Hematopoietic multipotent progenitor cell (in vitro differentiated cells): Measurements from ENCODE around the gene TNS4. TPM values are rescaled to one million over a fixed set of nuclear protein-coding genes. Genes with fewer than 3 reads are reported as not detected.

Experiments used
- DNase-seq, 3 donors: peaks; one replicate each; pipeline ENCODE4 v3.0.0-alpha.2; 2011 to 2015; ENCODE audit warnings: low read depth in 2 of 3, low spot score in 2 of 3
- total RNA-seq: library from RNA; depleted of rRNA; stranded (reverse); fragments of >200 nt; gene quantifications from one replicate; pipeline ENCODE4 v1.2.3, GENCODE V29; 2012

The TNS4 gene
- total RNA-seq, 1 donor: under 0.01 TPM

- no peak for DNase-seq
Measured at GRCh38 chr17:40458851-40459482, 42.5 kb downstream of the TNS4 start.

DNA sequence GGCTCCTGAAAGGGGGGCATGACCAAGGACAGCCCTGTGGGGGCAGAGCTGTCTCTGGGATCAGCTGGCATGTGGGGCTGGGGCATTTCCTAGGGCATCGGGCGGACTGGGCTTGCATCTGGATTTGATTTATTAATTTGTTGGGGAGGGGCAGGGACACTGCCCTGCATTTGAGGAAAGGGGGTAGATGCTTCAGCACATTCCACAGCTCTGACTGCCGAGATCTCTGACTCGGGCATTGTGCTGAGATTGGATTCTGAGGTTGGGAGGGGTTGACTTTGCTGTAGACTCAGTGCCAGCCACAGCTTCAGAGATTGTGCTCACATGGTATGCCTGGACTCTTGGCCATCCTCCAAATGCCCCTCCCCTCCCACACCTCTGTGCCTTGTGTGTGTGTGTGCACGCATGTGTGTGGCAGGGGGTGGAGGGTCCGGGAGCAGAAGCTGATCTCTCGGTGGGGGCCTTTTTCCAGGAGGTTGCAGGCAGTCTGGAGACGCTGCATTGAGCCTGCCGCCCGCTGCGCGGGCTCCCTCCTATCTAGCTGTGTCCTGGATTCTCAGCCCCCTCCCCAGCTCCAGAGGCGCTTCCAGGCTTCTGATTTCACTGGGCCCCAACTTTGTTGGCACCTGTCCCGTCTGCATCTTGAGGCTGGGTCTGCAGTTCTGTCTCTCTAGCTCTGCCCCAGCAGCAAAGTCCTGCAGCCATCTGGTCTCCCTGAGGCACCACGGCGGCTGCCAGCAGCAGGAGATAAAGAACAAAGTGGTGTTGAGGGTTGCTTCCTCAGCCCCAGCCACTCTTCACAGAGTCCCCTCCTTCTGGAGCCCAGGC, 43.2 kb downstream of the TNS4 start:
- DNase-seq: no peak

DNA sequence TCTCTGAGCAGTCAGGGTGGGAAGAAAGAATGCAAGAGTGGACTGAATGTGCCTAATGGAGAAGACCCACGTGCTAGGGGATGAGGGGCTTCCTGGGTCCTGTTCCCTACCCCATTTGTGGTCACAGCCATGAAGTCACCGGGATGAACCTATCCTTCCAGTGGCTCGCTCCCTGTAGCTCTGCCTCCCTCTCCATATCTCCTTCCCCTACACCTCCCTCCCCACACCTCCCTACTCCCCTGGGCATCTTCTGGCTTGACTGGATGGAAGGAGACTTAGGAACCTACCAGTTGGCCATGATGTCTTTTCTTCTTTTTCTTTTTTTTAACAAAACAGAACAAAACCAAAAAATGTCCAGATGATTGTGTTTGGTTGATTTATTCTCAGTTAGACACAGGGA, 44.1 kb downstream of the TNS4 start:
- DNase-seq: no peak

DNA sequence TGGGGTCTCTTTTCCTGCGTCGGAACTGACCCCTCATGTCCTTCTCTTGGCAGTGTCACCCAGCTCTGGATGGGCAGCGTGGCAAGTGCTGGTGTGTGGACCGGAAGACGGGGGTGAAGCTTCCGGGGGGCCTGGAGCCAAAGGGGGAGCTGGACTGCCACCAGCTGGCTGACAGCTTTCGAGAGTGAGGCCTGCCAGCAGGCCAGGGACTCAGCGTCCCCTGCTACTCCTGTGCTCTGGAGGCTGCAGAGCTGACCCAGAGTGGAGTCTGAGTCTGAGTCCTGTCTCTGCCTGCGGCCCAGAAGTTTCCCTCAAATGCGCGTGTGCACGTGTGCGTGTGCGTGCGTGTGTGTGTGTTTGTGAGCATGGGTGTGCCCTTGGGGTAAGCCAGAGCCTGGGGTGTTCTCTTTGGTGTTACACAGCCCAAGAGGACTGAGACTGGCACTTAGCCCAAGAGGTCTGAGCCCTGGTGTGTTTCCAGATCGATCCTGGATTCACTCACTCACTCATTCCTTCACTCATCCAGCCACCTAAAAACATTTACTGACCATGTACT, 44.9 kb downstream of the TNS4 start:
- no peak for DNase-seq

DNA sequence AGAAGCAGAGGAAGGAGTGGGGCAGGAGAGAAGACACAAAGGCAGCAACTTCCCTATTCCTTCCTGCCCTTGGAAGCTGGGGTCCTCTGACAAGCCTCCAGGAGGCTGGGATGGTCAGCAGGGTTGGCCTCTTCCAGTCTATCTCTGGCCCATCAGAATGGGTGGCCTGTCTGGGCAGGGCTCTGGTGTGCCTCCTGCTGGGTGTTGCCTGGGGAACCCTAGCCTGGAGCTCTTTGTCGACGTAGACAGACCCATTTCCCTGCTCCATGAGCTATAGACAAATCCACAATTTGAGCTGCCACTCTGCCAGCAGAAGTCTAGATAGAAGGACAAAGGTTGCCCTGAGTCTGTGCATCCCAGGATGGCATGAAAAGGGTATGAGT, 46.8 kb downstream of the TNS4 start:
- DNase-seq: no peak

- DNase-seq: no peak
Measured at GRCh38 chr17:40453881-40454612, 47.4 kb downstream of the TNS4 start.

DNA sequence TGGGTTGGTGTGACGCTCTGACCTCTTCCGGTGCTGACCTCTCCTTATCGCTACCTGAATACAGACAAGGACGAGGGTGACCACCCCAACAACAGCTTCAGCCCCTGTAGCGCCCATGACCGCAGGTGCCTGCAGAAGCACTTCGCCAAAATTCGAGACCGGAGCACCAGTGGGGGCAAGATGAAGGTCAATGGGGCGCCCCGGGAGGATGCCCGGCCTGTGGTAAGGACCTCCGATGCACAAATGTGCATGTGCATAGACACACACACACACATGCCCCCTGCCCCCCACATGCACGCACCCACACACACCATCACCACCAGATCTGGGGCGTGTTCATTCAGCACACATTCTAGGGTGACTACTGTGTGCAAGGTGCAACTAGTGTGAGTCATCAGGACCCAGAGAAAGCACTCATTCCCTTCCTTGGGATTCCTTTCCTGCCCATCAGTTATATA, 48.5 kb downstream of the TNS4 start:
- no peak for DNase-seq

DNA sequence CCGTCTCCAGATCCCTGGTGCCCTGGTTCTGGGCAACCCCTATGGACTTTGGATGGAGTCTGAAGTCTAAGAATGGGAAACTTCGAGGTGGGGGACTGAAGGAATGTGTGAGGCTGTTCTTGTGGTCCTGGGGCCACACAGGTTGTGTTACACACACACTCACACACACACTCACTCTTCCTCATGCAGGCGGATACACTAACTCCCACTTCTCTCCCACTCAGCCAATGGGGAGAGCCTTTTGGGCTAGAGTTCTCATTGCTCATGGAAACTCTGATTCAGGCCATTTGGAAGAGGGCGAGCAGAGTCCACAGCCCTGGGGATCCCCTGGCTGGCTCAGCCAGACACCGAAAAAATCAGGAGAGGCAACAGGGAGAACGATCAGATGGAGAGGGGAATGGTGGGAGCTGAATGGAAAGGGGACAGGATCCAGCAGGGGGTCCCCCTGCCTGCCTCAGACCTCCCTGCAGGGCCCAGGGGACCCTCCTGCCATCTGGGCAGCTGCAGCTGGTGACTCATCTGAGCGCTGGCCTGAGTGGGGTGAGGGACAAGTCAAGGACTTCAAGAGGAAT, 49.1 kb downstream of the TNS4 start:
- no peak for DNase-seq

- DNase-seq: no peak
Measured at GRCh38 chr17:40451420-40451819, 50.0 kb downstream of the TNS4 start.

GRCh38 chr17:40450175-40450574, 51.2 kb downstream of the TNS4 start:
- DNase-seq: peak in 1 of 3 donors; percentile 52

GRCh38 chr17:40448639-40449261, 52.7 kb downstream of the TNS4 start:
- DNase-seq: no peak

GRCh38 chr17:40448213-40448638, 53.2 kb downstream of the TNS4 start:
- DNase-seq: peak in 1 of 3 donors; percentile 37

GRCh38 chr17:40447806-40448205, 53.6 kb downstream of the TNS4 start:
- peak in 1 of 3 donors; percentile 31 for DNase-seq

DNA sequence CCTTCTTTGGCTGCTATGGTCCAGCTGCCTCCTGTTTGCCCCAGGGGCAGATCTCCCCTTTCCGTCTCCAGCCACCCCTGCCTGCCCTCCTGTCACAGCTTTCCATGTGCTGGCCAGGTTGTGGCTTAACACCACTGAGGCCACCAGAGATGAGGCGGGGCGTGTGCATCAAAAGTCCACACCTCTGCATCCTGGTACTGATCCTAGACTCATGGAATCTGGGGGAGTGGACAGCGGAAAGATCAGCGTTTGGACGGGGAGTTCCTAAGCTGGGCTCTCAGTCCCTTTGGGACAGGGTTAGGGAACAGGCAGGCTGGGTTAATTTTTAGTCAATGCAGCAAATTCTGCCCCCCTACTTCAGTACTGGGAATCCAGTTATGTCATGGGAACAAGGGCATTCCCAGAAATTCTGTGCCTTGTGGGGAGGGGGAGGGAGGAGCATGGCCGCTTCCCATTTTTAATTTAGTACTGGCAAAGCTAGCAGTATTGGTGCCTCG, 54.2 kb downstream of the TNS4 start:
- DNase-seq: no peak

DNA sequence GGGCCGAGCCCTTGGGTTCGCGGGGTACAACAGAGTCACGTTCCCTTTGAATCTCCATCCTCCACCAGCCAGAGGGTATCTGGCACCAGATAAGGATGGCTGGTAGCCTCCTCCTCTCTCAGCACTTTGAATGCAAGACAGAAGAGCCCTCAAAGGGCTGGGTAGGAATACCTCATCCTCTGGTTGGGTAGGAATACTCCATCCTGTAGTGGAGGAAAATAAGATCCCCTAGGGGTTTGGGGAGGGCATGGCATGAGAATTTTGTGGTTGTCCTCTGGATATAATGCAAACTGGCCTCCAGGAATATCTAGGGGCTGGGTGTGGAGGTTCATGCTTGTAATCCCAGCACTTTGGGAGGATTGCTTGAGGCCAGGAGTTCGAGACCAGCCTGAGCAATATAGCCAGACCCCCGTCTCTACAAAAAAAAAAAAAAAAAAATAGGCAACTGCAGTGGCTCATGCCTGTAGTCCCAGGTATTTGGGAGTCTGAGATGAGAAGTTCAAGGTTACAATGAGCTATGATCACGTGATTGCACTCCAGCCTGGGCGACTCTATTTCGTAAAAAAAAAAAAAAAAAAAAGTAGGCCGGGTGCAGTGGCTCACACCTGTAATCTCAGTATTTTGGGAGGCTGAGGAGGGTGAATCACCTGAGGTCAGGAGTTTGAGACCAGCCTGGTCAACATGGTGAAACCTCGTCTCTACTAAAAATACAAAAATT, 55.5 kb downstream of the TNS4 start:
- DNase-seq: no peak

DNA sequence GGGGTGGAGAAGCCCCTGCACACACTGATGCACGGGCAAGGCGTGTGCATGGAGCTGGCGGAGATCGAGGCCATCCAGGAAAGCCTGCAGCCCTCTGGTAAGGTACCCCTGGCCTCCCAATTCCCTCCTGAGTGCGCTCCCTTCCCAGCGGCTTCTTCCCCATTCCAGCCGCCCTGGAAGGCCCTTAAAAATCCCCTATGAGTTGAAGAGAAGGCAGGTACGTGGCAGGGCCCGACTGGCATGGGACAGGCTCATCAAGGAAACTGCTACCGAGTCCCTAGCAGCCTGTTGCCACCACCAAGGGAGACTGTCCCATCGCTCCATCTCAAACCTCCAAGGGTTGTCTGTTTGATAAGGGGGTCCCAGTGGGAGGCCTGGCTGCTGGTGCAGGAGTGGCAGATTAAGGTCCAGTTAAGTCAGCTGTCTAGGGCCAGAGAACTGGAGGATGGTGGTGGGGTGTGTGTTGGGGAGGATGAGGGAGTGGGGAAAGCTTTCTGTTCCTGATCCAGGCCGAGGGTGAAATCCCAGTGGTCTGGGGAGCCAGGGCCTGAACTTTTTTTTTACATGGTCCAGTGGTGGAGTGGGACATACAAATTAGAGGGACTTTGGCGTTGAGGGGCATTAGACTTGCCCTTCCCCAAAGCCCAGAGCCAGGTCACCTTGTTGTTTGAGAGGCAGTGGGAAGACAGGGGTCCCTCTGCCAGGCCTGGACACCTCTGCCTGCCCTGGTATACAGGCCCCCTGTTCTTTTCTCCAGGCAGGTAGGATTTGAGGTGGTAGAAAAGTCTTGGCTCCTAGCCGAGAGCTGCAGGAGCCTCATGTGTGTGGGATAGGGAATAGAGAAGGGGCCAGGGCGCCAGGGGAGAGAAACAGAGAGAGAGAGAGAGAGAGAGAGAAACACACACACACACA, 57.2 kb downstream of the TNS4 start:
- DNase-seq: no peak

DNA sequence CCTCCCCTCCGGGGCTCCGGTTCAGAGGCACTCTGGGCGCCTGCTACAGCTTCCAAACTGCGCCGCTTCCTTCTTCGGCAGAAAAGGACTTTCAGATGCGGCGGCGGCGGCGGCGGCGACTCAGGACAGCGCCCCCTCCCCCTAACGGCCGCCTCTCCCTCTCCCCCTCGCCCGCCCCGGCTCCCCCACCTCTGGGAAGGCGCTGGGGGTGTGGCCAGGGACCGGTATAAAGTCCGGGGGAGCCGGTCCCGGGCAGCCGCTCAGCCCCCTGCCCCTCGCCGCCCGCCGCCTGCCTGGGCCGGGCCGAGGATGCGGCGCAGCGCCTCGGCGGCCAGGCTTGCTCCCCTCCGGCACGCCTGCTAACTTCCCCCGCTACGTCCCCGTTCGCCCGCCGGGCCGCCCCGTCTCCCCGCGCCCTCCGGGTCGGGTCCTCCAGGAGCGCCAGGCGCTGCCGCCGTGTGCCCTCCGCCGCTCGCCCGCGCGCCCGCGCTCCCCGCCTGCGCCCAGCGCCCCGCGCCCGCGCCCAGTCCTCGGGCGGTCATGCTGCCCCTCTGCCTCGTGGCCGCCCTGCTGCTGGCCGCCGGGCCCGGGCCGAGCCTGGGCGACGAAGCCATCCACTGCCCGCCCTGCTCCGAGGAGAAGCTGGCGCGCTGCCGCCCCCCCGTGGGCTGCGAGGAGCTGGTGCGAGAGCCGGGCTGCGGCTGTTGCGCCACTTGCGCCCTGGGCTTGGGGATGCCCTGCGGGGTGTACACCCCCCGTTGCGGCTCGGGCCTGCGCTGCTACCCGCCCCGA, 58.0 kb downstream of the TNS4 start, which contains the start of gene IGFBP4:
TSS of gene IGFBP4 (plus strand) at position 255 of the 792 bp plus-strand sequence. CDS start at position 541, 286 bp downstream.
- peak; percentile 41 to 72 (median 67) for DNase-seq
